GM12873 (cell line): ENCODE measurements around the gene EGLN2.
A peak's percentile ranks its signal among the peaks of the same experiment; 100 is the strongest.

Source experiments
- CTCF ChIP-seq: IDR thresholded peaks from 2 replicates; pipeline ENCODE4 v1.5.1; 2012; ENCODE audit warnings: low read depth, mild to moderate bottlenecking, moderate library complexity, low read length, control low read depth; ENCODE audit not compliant: insufficient read depth; ENCODE audit errors: missing control alignments

The EGLN2 gene

DNA sequence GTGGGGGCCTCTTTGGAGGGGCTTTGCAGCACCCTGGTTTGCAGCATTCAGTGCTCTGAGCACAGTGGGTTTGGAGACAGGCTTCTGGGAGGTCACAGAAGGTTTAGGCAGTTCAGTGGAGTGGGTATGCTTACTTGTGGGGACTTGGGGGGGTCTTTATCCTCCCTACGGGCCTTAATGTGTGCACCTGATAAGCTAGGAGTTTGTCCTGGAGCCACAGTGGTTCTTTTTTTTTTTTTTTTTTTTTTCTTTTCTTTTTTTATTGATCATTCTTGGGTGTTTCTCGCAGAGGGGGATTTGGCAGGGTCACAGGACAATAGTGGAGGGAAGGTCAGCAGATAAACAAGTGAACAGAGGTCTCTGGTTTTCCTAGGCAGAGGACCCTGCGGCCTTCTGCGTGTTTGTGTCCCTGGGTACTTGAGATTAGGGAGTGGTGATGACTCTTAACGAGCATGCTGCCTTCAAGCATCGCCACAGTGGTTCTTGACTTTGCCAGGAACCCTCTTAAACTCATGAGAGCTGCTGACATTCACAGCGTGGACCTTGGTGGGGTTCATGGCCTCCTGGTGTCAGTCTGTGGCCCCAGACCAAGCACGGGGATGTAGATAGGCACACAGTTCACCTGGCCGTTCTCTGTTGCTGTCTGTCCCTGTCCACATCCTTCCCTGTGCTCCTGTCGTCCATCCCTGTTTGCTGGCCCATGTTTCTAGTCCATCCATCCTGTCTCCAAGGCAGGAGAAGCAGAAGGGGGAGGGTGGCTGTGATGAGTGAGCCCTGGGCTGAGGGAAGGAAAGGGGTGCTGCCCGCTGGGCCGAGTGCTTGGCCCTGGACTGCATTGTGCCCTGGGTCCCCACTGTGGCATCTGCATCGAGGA lies 2.7 kb downstream of the EGLN2 start:
- TF ChIP-seq CTCF: no peak

DNA sequence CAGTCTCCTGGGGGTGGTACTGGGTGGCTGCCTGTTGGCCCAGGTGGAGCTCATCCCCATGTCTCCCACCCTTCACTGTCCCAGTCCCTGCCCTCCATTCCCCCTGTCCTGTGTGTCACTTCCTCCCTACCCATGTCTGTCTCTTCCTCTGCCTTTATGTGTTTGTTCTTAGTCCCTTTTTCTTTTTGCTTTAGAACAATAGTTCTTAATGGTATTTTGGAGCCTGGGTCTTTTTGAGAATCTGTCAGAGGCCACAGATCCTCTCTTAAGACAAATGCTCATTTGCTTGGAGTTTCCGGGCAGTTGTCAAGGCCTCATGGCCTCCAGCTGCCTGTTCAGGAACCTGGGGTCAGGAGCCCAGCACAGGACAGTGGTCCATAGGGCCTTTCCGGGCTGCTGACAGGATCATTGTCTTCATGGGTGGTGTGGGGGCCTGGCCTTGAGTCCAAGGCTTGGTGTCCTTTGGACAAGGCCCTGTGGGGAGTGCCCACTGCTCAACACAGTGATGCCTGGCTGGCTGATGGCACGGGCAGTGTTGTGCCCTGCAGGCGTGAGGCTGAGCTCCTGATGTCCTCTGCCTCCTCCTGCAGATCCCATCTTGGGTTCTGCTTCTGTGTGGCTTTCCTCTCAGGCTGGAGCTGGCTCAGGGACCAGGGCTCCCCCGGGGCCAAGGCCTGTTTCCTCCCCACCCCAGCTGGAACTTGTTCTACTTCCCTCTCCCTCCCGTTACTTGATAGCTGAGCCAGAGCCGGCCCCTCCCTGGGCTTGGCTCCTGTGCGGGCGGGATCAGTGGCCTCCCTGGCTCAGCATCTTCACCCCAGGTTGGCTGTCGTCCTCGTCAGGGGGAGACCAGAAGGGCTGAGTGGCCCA lies 3.5 kb downstream of the EGLN2 start:
- TF ChIP-seq CTCF: no peak

DNA sequence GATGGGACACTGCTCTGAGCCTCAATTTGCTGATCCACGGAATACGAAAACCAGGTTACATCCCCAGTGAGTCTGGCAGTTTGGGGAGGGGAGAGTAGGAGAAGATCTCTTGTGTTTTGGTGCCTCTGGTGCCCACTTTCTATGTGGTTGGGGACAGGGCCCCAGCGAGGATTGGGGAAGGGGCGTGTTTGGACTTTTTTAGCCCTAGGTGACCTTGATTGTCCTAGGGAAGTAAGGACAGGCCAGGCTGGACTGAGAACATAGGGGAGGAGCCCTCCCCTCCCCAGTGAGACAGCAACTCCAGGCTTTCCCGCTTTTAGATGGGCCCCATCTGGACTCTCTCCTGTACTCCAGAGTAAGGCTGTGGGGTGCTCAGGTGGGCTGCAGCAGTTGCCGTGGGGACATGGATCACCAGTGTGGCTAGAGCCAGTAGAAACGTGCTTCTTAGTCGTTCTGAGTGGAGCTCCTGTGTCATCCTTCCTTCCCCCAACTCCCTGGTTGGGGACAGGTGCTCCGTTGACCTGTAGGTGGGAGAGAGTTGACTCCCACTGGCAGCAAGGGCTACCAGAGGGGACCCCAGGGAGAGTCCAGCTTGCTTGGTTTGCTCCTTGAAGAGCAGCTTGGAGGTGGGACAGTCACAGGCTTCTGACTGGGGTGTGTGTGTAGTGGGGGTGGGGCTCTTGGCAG lies 4.3 kb downstream of the EGLN2 start:
- no peak for TF ChIP-seq CTCF

DNA sequence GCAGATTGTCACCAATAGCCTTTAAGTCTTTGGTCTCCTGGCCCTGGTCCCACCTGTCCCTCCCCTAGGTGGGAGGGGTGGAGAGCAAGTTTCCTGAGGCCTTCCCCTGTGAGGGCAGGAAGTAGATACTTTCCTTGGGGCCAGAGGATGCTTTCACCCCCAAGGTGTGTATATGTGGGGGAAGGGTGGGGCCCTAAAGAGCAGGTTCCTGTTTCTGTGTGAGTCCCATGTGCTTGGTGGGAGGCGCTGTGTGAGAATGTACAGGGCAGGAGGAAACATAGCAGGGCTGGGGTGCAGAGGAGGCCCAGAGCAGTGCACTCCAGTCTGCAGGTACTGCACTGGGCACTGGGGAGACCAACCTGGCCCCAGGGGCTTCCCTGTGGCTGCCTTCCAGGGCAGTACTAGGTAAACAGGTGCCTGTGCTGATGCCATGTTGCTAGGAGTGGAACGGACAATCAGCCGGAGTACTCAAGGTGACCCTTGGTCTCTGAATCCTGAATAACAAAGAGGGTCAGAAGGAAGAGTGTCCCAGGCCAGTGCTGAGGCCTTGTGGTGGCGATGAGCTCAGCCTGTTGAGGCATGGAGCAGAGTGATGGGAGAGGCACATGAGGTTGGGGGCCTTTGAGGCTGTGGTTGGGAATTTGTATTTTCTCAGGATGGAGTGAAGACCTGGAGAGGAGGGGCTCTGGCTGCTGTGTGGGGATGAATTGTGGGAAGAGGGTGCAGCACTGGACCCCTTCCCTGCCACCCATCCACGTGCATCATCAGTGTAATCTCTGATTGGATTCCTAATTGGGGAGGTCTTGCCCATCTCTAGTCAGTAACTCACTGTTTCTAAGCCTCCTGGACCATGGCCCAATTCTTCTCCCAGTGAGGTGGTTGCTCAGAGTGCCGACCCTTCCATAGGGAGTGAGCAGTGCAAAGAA lies 5.1 kb downstream of the EGLN2 start:
- peak; percentile 15 for TF ChIP-seq CTCF

GRCh38 chr19:40804783-40805242 lies 5.8 kb downstream of the EGLN2 start:
- no peak for TF ChIP-seq CTCF

GRCh38 chr19:40805258-40805868 lies 6.4 kb downstream of the EGLN2 start:
- TF ChIP-seq CTCF: no peak
